Neural progenitor cell (in vitro differentiated cells): ENCODE data around the gene ZNF423. TPM values are rescaled to one million over a fixed set of nuclear protein-coding genes. Genes with fewer than 3 reads are reported as not detected.

Source experiments
- DNase-seq: peaks from one replicate; pipeline ENCODE4 v3.0.0-alpha.2; 2016; ENCODE audit warnings: low spot score
- H2AFZ ChIP-seq: fragments of 200-600 bp; sonication (generic); replicated peaks from 2 replicates; pipeline ENCODE4 v1.6.1; 2016; ENCODE audit warnings: antibody characterized with exemption
- H3F3A ChIP-seq: fragments of 200-600 bp; sonication (generic); 2 replicates; pipeline ENCODE4 v1.6.1; 2016; ENCODE audit warnings: antibody characterized with exemption, low read depth
- H3K27ac ChIP-seq: fragments of 200-600 bp; sonication (generic); 2 replicates; pipeline ENCODE4 v1.5.1; 2016; ENCODE audit warnings: mild to moderate bottlenecking
- H3K27me3 ChIP-seq: fragments of 200-600 bp; sonication (generic); 2 replicates; pipeline ENCODE4 v1.6.1; 2016; ENCODE audit warnings: mild to moderate bottlenecking, moderate library complexity
- H3K36me3 ChIP-seq: fragments of 200-600 bp; sonication (generic); 2 replicates; pipeline ENCODE4 v1.5.1; 2016
- H3K4me1 ChIP-seq: fragments of 200-600 bp; sonication (generic); 2 replicates; pipeline ENCODE4 v1.6.1; 2016; ENCODE audit warnings: mixed run types
- H3K4me2 ChIP-seq: fragments of 200-600 bp; sonication (generic); 2 replicates; pipeline ENCODE4 v1.6.1; 2016
- H3K4me3 ChIP-seq: fragments of 200-600 bp; sonication (generic); 2 replicates; pipeline ENCODE4 v1.5.1; 2016
- H3K79me2 ChIP-seq: fragments of 200-600 bp; sonication (generic); 2 replicates; pipeline ENCODE4 v1.6.1; 2016; ENCODE audit warnings: low read depth
- H3K9ac ChIP-seq: fragments of 200-600 bp; sonication (generic); 2 replicates; pipeline ENCODE4 v1.6.1; 2016
- H3K9me3 ChIP-seq: fragments of 200-600 bp; sonication (generic); 2 replicates; pipeline ENCODE4 v1.5.1; 2016; ENCODE audit warnings: low read depth
- H4K20me1 ChIP-seq: fragments of 200-600 bp; sonication (generic); 2 replicates; pipeline ENCODE4 v1.6.1; 2016; ENCODE audit warnings: low read depth
- H3K27ac Mint-ChIP-seq: 3 replicates; pipeline ENCODE4 v1.8.0; 2021; ENCODE audit warnings: mixed read lengths
- H3K27me3 Mint-ChIP-seq: 2 replicates; pipeline ENCODE4 v1.8.0; 2022; ENCODE audit warnings: low read depth, mild to moderate bottlenecking, inconsistent platforms, moderate library complexity, mixed read lengths; ENCODE audit not compliant: insufficient read depth
- H3K36me3 Mint-ChIP-seq: 3 replicates; pipeline ENCODE4 v1.8.0; 2021; ENCODE audit warnings: mixed read lengths
- H3K4me1 Mint-ChIP-seq: 3 replicates; pipeline ENCODE4 v1.8.0; 2021; ENCODE audit warnings: mixed read lengths
- H3K4me3 Mint-ChIP-seq: 3 replicates; pipeline ENCODE4 v1.8.0; 2021; ENCODE audit warnings: mild to moderate bottlenecking, moderate library complexity, mixed read lengths
- H3K9me3 Mint-ChIP-seq: 3 replicates; pipeline ENCODE4 v1.8.0; 2020; ENCODE audit warnings: mixed read lengths
- CTCF ChIP-seq: fragments of 200-600 bp; sonication (generic); IDR thresholded peaks from 2 replicates; pipeline ENCODE4 v1.5.1; 2017; ENCODE audit warnings: antibody characterized with exemption, mild to moderate bottlenecking
- EZH2 ChIP-seq: fragments of 200-600 bp; sonication (generic); IDR thresholded peaks from 2 replicates; pipeline ENCODE4 v1.6.1; 2017; ENCODE audit warnings: antibody characterized with exemption, mild to moderate bottlenecking, moderate library complexity
- EZH2phosphoT487 ChIP-seq: fragments of 200-600 bp; sonication (generic); IDR thresholded peaks from 2 replicates; pipeline ENCODE4 v1.6.1; 2017; ENCODE audit warnings: antibody characterized with exemption
- total RNA-seq: library from RNA; depleted of rRNA; stranded (reverse); fragments of >200 nt; gene quantifications from 2 replicates; pipeline ENCODE4 v1.2.3, GENCODE V29; 2015; ENCODE audit warnings: low replicate concordance

ZNF423 gene
- total RNA-seq, 1 donor from 2014 or later: 21.9 TPM

- Mint-ChIP-seq H3K27me3 (peaks cover 6% of the 10 kb centered on the region), H3K4me1 (peaks cover 30% of the 10 kb centered on the region), H3K27ac (no peak overlapping the region), H3K4me3 (no peak overlapping the region), H3K36me3 (peaks cover 34% of the 10 kb centered on the region), H3K9me3 (no peaks in the 10 kb centered on the region)
- no peak for DNase-seq
- no peaks in the 10 kb centered on the region for H3K79me2 ChIP-seq
- H3K27ac ChIP-seq: no peak overlapping the region
- no peak for TF ChIP-seq EZH2phosphoT487
- TF ChIP-seq EZH2: no peak
- H2AFZ ChIP-seq: no peak overlapping the region
- peaks cover 11% of the 10 kb centered on the region for H3F3A ChIP-seq
- H3K36me3 ChIP-seq: no peaks in the 10 kb centered on the region
- peaks cover 16% of the 10 kb centered on the region for H4K20me1 ChIP-seq
- no peak overlapping the region for H3K4me3 ChIP-seq
- no peak overlapping the region for H3K9ac ChIP-seq
- H3K27me3 ChIP-seq: no peaks in the 10 kb centered on the region
- no peak overlapping the region for H3K4me2 ChIP-seq
- H3K4me1 ChIP-seq: peaks cover 16% of the 10 kb centered on the region
- no peaks in the 10 kb centered on the region for H3K9me3 ChIP-seq
Observed at GRCh38 chr16:49494891-49495566, 360.9 kb downstream of the ZNF423 start.

GRCh38 chr16:49494474-49494873, 361.4 kb downstream of the ZNF423 start:
- H3K27me3 ChIP-seq: no peaks in the 10 kb centered on the region
- H3K4me1 ChIP-seq: peaks cover 16% of the 10 kb centered on the region
- no peak overlapping the region for H3K9ac ChIP-seq
- H2AFZ ChIP-seq: no peak overlapping the region
- peaks cover 6% of the 10 kb centered on the region for H3K27me3 Mint-ChIP-seq
- no peak overlapping the region for H3K4me3 Mint-ChIP-seq
- no peak for DNase-seq
- H3K79me2 ChIP-seq: no peaks in the 10 kb centered on the region
- no peaks in the 10 kb centered on the region for H3K36me3 ChIP-seq
- TF ChIP-seq EZH2: no peak
- no peak for TF ChIP-seq CTCF
- no peak for TF ChIP-seq EZH2phosphoT487
- no peak overlapping the region for H3K27ac ChIP-seq
- peaks cover 31% of the 10 kb centered on the region for H3K4me1 Mint-ChIP-seq
- no peak overlapping the region for H3K27ac Mint-ChIP-seq
- H3K9me3 ChIP-seq: no peaks in the 10 kb centered on the region
- H3K4me3 ChIP-seq: no peak overlapping the region
- H3K9me3 Mint-ChIP-seq: no peaks in the 10 kb centered on the region
- peaks cover 16% of the 10 kb centered on the region for H4K20me1 ChIP-seq
- no peak overlapping the region for H3K4me2 ChIP-seq
- H3F3A ChIP-seq: peaks cover 11% of the 10 kb centered on the region
- peaks cover 35% of the 10 kb centered on the region for H3K36me3 Mint-ChIP-seq

DNA sequence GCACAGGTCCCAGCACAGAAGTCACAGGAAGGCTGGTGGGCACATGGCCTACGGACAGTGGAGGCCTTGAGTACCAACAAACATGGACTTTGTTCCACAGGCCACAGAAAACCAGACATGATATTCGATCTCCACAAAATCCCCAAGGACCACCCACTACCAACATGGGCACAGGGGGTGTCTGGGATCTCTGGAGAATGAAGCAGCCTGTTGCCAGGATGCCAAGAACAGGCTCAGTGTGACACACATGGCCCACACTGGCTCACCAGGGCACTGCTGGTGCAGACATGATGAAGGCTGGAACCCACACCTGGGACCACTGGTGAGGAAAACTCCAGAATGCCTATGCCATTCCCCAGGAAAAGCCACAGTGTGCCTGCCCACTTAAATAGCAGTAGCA, 362.1 kb downstream of the ZNF423 start:
- Histone ChIP-seq H3K4me2 (no peak overlapping the region), H3K4me1 (peaks cover 16% of the 10 kb centered on the region), H3K79me2 (no peaks in the 10 kb centered on the region), H3K9me3 (no peaks in the 10 kb centered on the region), H3K27ac (no peak overlapping the region), H4K20me1 (peaks cover 16% of the 10 kb centered on the region), H3F3A (peaks cover 11% of the 10 kb centered on the region), H3K27me3 (no peaks in the 10 kb centered on the region), H3K9ac (no peak overlapping the region), H2AFZ (no peak overlapping the region), H3K36me3 (no peaks in the 10 kb centered on the region), H3K4me3 (no peak overlapping the region)
- TF ChIP-seq EZH2: no peak
- DNase-seq: no peak
- H3K36me3 Mint-ChIP-seq: peaks cover 35% of the 10 kb centered on the region
- no peak overlapping the region for H3K27ac Mint-ChIP-seq
- no peaks in the 10 kb centered on the region for H3K9me3 Mint-ChIP-seq
- H3K4me3 Mint-ChIP-seq: no peak overlapping the region
- H3K27me3 Mint-ChIP-seq: peaks cover 6% of the 10 kb centered on the region
- H3K4me1 Mint-ChIP-seq: peaks cover 31% of the 10 kb centered on the region

DNA sequence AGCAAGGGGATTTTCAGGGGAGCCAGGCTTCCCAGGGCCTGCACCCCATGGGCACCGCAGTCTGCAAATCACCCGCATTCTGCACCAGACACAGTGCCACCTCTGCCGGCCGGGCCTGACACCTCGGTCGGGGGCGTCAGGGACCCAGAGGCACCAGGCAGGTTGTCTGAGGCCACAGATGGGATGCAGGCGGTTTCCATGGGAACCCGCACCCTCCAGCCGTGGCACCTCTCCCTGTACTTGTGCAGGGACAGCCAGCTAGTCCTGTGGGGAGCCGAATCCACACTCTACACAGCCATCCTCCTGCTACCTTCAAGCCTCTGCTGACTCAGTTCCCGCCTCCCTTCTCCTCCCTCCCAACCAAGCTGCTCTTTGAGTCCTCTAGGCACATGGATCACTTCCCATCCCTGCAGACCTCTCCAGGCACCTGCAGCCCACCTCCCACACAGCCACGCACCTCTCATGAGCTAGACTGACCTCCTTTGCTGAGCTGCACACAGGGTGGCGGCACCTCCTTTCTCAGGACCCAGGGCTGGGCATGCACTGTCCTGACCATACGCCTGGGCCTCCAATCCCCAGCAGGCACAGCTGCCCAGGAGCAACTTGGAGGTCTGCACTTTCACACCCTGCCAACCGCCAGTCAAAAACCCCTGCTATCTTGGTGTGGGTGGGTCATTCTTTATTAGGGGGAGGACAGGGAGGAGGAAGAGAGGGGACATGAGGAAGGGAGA, 362.9 kb downstream of the ZNF423 start:
- Histone ChIP-seq H3K9me3 (no peaks in the 10 kb centered on the region), H3F3A (peaks cover 11% of the 10 kb centered on the region), H3K27ac (no peak overlapping the region), H3K27me3 (no peaks in the 10 kb centered on the region), H3K4me2 (no peak overlapping the region), H3K79me2 (no peaks in the 10 kb centered on the region), H3K4me1 (peaks cover 16% of the 10 kb centered on the region), H3K4me3 (no peak overlapping the region), H2AFZ (no peak overlapping the region), H3K36me3 (no peaks in the 10 kb centered on the region), H4K20me1 (peaks cover 16% of the 10 kb centered on the region), H3K9ac (no peak overlapping the region)
- Mint-ChIP-seq H3K27me3 (peaks cover 5% of the 10 kb centered on the region), H3K9me3 (no peaks in the 10 kb centered on the region), H3K4me3 (no peak overlapping the region), H3K27ac (no peak overlapping the region), H3K36me3 (peaks cover 31% of the 10 kb centered on the region), H3K4me1 (peaks cover 31% of the 10 kb centered on the region)
- TF ChIP-seq EZH2: no peak
- no peak for TF ChIP-seq CTCF
- DNase-seq: no peak
